HG03565 (cell line): ENCODE measurements around the gene PIEZO1.

Experiments
- ATAC-seq: cut with Tn5 transposase; IDR thresholded peaks from one replicate; pipeline ENCODE4 v1.9.1; 2021; ENCODE audit warnings: mild to moderate bottlenecking, moderate library complexity; ENCODE audit not compliant: unreplicated experiment

Gene PIEZO1

GRCh38 chr16:88817785-88818574, 33.0 kb upstream of the PIEZO1 start:
- no peak for ATAC-seq

DNA sequence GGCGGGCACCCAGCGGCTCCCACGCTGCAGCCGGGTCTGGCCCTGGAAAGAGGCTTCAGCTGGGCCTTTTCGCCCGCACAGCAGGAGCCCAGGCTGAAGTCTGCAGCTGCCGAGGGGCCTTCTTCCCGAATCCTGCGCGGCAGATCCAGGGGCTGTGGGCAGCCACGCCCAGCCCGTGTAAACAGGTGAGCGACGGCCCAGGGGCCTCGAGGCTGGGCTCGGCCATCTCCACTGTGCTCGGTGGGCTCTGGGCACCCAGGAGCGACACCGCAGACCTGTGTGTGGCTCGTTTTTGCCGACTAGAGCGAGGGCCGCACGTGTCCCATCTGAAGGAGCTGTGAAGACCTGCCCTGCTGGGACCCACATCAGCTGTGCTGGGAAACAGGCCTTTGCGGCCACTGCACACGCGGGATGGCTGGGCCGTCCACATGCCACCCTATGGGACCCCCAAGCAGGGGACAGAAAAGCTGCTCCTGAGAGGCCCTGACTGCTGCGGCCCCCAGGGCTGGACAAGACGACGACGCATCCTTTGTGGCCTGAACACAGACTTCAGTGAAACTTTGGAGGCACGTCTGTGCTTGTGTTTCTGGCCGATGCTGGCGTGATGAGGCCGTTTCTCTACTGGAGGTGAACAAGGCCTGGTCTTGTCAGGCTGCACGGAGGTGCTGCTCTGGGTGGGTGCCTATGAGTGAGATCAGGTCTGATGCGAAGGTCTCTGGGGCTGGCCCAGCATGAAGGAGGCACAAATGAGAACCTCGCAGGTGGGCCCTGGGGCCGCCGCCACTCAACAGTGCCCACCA, 31.9 kb upstream of the PIEZO1 start:
- ATAC-seq, result no peak

GRCh38 chr16:88815901-88816589, 31.0 kb upstream of the PIEZO1 start:
- ATAC-seq, result no peak

DNA sequence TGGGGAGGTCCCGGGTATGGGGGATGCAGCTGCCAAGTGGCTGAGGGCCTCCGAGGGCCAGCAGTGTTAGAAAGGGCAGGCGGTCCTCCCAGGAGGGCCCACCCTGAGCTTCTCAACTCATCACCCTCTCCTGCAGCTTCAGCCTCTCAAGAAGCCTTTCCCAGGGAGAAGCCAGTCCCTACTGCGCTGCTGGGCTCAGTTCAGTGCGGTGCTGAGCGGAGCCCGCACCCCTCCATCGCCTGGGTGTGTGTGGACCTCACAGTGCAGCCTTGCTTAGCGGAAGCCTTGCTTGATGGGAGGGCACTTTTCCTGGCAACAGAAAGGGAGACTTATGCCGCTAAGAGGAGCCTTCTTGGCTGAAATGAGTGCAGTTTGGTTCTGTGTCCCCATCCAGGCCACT, 30.2 kb upstream of the PIEZO1 start:
- no peak for ATAC-seq

DNA sequence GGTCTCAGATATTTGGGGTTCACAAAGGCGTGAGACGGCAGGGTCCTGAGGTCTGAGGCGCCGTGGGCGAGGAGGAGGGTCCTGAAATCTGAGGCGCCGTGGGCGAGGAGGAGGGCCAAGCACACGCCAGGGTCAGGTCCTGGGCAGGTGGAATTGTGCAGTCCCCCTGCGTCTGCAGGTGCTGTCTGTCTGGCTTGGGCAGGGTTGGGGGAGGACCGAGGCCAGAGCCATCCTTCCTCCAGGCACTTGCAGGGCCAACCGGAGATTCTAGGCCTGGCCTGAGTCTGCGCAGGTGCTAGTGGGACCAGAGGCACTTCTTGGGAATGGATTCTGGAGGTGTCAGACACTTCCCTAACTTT, 29.1 kb upstream of the PIEZO1 start:
- ATAC-seq, result no peak

GRCh38 chr16:88813269-88814143, 28.5 kb upstream of the PIEZO1 start:
- ATAC-seq, result no peak

DNA sequence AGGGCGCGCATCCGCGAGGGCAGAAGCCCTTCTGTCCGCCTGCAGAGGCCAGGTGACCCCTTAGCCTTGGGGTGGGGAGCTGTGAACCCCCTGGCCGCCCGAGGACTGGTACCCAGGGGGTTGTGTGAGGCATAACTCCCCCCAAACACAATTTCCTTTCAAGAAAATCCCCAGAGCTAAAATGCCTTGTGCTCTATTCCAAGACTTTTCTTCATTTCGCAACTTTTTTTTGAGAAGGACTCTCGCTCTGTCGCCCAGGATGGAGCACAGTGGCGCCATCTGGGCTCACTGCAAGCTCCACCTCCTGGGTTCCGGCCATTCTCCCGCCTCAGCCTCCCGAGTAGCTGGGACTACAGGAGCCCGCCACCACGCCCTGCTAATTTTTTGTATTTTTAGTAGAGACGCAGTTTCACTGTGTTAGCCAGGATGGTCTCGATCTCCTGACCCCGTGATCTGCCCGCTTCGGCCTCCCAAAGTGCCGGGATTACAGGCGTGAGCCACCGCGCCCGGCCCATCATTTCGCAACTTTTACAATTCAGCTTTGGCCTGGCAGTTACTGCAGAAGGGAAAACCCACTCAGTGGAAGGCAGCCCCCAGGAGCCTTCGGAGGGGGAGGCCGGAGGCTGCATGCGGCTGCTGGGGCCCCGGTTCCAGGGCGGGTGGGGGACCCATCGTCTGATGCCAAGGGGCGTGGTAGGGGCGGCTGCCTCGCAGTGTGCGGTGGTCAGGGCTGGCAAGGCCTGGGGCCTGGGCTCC, 27.7 kb upstream of the PIEZO1 start:
- no peak for ATAC-seq

- ATAC-seq, result peak; percentile 53
Measured at GRCh38 chr16:88811769-88812512, 26.9 kb upstream of the PIEZO1 start, which contains the start of gene APRT. APRT (minus strand) TSS chr16:88811928; CDS start chr16:88811899, 29 bp downstream.

DNA sequence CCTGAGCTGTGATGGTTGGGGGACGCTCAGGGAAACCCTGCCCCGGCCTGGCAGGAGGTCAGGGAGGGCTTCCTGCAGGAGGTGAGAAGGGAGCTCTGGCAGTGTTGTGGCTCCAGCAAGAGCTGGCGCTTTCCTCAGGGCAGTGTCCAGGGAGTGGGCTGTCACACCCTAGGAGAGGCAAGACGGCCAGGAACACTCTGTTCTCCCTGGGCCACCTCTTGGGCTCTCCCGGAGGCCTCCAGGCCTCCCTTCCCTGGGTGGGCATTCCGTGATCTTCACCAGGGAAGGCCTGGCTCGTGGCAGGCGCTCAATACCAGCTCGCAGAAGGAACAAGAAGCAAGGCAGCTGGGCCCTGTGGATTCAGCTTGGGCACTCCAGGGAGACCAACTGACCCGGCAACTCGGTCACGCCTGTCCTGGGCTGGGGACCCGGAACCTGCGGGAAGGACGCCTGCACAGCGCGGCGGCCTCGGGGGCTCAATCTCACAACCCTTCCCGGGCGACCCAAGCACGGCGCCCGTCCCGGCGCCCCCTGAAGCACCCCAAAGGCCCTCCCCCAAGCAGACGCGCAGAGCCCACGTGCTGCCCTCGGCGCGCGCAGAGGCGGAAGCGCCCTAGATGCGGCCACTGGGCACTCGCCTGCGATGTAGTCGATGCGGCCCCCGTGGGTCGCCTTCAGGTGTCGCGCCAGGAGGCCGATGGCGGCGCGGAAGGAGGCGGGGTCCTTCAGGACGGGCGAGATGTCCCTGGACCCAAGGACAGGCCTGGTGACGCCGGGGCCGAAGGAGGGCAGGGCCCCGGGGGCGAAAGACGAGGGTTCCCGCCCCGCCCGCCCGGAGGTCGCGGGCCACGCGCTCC, 26.1 kb upstream of the PIEZO1 start:
- peak; percentile 34 for ATAC-seq

DNA sequence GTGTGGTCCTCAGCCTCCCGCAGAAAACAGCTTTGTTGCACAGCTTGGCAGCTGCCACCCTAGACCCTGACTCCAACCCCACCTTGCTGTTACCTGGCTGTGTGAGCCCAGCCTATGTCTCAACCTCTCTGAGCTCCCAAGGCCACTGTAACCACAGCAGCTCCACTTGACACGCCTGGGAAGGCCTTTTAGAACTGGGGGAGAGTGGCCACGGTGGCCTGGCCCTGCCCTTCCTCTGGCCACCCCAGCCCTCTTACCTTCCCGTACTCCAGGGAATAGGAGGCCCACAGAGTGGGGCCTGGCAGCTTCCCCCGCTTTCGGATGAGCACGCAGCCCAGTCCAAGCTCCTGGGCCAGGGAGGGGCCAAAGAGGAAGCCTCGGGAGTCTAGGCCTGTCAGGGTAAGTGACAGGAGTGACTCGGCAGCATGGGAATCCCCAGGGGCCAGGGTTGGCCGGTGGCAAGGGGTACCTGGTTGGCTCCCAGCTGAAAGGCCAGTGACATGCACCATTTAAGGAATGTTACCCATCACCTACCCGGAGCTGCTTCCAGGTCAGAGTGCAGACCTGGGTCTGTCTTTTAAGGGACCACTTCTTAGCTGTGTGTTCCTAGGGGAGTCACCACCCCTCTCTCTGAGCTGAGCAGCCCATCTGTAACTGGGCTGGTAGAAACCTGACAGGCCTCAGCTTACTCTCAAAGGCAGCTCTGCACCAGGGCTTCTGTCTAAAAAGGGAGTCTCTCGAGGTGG, 25.3 kb upstream of the PIEZO1 start:
- no peak for ATAC-seq

DNA sequence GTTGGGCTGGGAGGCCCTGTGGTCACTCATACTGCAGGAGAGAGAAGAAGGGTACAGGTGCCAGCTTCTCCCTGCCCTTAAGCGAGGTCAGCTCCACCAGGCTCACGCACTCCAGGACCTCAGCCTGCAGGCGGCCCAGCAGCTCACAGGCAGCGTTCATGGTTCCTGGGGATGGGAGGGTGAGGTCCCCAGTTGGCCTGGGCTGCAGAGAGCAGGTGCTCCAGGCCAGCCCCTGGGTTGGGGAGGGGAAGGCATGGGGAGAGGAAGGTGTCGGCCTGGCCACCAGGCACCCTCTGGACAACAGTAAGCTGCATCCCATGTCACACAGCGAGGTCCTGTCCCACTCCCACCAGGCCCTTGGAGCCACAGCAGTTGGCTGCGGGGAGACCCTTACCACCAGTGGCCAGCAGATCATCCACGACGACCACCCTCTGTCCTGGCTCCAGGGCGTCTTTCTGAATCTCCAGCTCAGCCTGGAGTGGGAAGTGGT, 24.7 kb upstream of the PIEZO1 start:
- no peak for ATAC-seq

DNA sequence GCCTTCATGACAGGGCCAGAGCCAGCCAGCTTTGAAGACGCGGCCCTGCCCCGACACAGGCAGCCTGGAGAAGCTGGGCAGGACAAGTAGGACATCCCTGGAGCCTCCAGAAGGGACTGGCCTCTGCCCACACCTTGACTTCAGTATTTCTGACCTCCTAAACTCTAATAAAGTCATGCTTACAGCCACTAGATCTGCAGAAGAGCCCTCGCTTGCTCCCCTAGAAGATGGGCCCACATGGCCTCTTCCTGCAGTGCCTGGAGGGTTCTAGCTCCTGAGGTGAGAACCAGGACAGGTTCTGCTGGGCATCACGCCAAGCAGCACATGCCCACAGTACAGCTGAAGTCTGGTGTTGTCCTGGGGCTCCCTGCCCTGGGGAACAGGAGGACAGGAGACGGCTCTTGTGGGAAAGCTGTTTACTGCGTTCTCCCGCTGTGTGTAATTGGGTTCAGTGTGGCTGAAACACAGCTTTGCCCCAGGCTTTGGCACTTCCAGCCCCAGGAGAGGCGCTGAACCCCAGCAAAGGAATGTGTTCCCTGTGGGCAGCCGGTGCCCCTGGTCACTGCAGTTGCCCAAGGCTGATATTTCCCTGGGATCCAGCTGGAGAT, 24.2 kb upstream of the PIEZO1 start:
- ATAC-seq, result no peak

GRCh38 chr16:88807626-88808453, 22.8 kb upstream of the PIEZO1 start:
- ATAC-seq, result no peak

DNA sequence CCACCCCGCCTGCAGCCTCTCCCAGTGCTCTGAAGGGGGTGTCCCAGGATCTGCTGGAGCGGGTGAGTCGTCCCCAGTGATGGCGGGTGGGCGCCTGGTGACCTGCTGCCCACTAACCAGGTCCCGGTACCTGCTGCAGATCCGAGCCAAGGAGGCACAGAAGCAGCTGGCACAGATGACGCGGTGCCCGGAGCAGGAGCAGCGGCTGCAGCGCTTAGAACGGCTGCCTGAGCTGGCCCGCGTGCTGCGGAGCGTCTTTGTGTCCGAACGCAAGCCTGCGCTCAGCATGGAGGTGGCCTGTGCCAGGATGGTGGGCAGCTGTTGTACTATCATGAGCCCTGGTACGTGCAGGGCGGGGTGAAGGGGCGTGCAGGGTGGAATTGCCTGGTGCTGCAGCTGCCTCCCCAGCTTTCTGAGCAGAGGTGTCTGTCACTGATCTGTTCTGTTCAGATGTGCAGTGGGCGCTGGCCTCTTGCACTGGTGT, 22.2 kb upstream of the PIEZO1 start:
- no peak for ATAC-seq

- no peak for ATAC-seq
Measured at GRCh38 chr16:88806491-88807111, 21.6 kb upstream of the PIEZO1 start.
